Measurements from ENCODE around the gene CERKL. TPM values are rescaled to one million over a fixed set of nuclear protein-coding genes. Genes with fewer than 3 reads are reported as not detected.

The CERKL gene
- total and polyA plus RNA-seq, 2 of the 13 experiments (the other 11 are each of a cell fraction or from before 2014, with no cell fraction given): not detected

DNA sequence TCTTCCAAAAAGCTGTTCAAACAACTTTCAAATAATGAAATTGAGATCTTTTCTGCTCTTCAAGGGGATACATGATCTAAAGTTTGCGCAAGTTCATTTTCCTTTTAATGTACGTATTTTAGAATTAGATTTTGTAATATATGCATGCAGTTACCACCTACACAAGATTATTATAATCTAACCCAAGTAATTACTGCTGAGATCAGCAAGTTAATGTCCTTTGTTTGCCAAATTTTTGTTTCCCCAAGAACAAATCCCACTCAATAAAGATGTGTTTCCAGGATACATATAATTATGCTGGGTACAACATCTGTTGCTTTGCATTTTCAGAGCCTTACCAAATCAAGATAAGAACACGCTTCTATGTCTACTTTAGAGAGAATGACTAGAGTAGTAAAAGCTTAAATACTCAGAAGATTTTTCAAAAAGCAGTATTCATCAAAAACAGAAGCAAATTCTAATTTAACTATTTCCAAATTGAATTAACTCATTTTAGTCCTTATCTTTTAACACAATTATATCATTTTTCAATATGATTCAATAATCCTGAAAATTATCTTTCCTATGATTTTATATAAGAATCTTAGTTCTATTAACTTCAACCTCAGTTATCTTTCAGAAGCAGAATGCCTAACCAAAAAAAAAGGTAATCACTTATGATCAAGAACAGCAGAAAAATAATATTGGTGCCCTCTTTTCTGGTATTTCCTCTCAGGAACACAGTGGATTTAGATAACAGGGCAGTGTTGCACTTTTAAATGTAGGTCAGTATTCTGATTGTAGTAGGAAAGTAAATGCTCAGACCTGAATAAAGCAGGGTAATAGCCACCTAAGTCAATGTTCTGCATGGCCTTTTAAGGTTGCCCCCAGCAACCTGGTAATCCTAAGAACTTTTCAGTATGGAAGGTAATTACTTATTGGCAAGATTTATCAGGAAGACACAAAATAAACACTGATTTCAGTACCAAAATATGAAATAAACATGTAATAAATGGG, 28.0 kb downstream of the CERKL start:
- intact Hi-C loops (cut with micrococcal nuclease; ENCODE audit: unreplicated experiment) (no loop called here), in situ Hi-C loops (cut with HindIII; ENCODE audit: extremely low pct_ligation_motif_present, low pct_unique_long_range_greater_than_20kb) (no loop called here)
- no peak overlapping the region for H3K27ac ChIP-seq (ENCODE audit: extremely low read length, insufficient read depth, low read length)
- no TSS peak for BruUV-seq (replicated peaks)
- no peaks in the 10 kb centered on the region for H3K27me3 ChIP-seq (ENCODE audit: control insufficient read depth in 1 of 2, insufficient read depth in 2 of 2, low read length in 2 of 2)
- H3K36me3 ChIP-seq (replicated peaks in 1 of 2; ENCODE audit: control insufficient read depth in 1 of 2, insufficient read depth in 2 of 2, low read length in 2 of 2): no peaks in the 10 kb centered on the region
- H3K9ac ChIP-seq (ENCODE audit: insufficient read depth, low read depth, low read length): no peak overlapping the region
- H3K79me2 ChIP-seq (ENCODE audit: insufficient read depth, low read length): no peaks in the 10 kb centered on the region
- TF ChIP-seq MAFF (IDR thresholded peaks at IDR 0.05; ENCODE audit: low read depth, low read length) (peak; percentile 92), BRCA1 (CRISPR knock-in tag; IDR thresholded peaks at IDR 0.05) (no peak), MAFK (conservative IDR thresholded peaks at IDR 0.05 in 1 of 2, IDR thresholded peaks at IDR 0.05 in 1 of 2; ENCODE audit: low read length in 2 of 2) (peak; percentile 90 to 96)
- no peak for FAIRE-seq
- H3K4me2 ChIP-seq (ENCODE audit: low read depth, low read length): no peak overlapping the region
- H3K9me3 ChIP-seq (ENCODE audit: low read length): no peaks in the 10 kb centered on the region
- no peaks in the 10 kb centered on the region for H3K4me1 ChIP-seq (ENCODE audit: insufficient read depth, low read length)
- ATAC-seq: no peak
- 46% methylated on average over 3 of the region's 3 CpGs for WGBS (ENCODE audit: low lambda C conversion rate)
- no peak overlapping the region for H3K4me3 ChIP-seq (replicated peaks in 1 of 3; ENCODE audit: insufficient read depth in 1 of 3, low read depth in 2 of 3, low read length in 3 of 3)
- H4K20me1 ChIP-seq (ENCODE audit: insufficient read depth, low read length): no peaks in the 10 kb centered on the region
- no peak overlapping the region for H2AFZ ChIP-seq (ENCODE audit: low read length)
- CTCF ChIA-PET (ENCODE audit: low intra/inter-chr PET ratio, low total read pairs): no interaction called here
- DNase-seq (ENCODE audit: low spot score): no peak
- POLR2A ChIA-PET: no interaction called here

DNA sequence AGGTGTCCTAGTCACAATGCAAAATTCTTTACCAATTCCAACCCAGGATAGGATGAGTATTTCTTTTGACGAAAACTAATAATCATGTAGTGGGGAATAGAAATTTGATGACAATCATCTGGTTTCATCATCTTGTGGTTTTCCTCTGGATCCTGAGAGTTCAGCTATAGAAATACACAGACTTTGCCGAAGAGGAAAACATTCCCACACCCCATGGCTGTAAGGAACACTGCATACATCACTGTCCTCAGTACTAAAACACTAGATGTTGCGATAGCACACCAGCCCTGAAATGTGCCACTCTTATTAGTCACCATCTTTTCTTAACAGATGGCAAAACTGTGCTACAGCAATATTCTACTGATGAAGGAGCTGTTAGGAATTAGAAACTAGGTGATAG, 29.4 kb downstream of the CERKL start:
- DNase-seq (ENCODE audit: low spot score): no peak
- H3K27me3 ChIP-seq (ENCODE audit: control insufficient read depth in 1 of 2, insufficient read depth in 2 of 2, low read length in 2 of 2): no peaks in the 10 kb centered on the region
- TF ChIP-seq, protein P1, sequence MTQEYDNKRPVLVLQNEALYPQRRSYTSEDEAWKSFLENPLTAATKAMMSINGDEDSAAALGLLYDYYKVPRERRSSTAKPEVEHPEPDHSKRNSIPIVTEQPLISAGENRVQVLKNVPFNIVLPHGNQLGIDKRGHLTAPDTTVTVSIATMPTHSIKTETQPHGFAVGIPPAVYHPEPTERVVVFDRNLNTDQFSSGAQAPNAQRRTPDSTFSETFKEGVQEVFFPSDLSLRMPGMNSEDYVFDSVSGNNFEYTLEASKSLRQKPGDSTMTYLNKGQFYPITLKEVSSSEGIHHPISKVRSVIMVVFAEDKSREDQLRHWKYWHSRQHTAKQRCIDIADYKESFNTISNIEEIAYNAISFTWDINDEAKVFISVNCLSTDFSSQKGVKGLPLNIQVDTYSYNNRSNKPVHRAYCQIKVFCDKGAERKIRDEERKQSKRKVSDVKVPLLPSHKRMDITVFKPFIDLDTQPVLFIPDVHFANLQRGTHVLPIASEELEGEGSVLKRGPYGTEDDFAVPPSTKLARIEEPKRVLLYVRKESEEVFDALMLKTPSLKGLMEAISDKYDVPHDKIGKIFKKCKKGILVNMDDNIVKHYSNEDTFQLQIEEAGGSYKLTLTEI (CRISPR knock-in tag; conservative IDR thresholded peaks at IDR 0.05): no peak
- TF ChIP-seq SNAPC2 (CRISPR knock-in tag; IDR thresholded peaks at IDR 0.05) (no peak), CBX2 (IDR thresholded peaks at IDR 0.05; ENCODE audit: low read depth, low read length) (no peak), CBX2 (CRISPR knock-in tag; IDR thresholded peaks at IDR 0.05; ENCODE audit: low read depth) (no peak), ZNF775 (CRISPR knock-in tag; IDR thresholded peaks at IDR 0.05; ENCODE audit: borderline replicate concordance) (no peak), ZNF724P (CRISPR knock-in tag; IDR thresholded peaks at IDR 0.05; ENCODE audit: borderline replicate concordance) (no peak), STAT5B (CRISPR knock-in tag; IDR thresholded peaks at IDR 0.05) (no peak), MTF1 (CRISPR knock-in tag; IDR thresholded peaks at IDR 0.05) (no peak)
- TF ChIP-seq, protein P2, sequence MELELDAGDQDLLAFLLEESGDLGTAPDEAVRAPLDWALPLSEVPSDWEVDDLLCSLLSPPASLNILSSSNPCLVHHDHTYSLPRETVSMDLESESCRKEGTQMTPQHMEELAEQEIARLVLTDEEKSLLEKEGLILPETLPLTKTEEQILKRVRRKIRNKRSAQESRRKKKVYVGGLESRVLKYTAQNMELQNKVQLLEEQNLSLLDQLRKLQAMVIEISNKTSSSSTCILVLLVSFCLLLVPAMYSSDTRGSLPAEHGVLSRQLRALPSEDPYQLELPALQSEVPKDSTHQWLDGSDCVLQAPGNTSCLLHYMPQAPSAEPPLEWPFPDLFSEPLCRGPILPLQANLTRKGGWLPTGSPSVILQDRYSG (CRISPR knock-in tag; IDR thresholded peaks at IDR 0.05): no peak
- TF ChIP-seq, protein P3, sequence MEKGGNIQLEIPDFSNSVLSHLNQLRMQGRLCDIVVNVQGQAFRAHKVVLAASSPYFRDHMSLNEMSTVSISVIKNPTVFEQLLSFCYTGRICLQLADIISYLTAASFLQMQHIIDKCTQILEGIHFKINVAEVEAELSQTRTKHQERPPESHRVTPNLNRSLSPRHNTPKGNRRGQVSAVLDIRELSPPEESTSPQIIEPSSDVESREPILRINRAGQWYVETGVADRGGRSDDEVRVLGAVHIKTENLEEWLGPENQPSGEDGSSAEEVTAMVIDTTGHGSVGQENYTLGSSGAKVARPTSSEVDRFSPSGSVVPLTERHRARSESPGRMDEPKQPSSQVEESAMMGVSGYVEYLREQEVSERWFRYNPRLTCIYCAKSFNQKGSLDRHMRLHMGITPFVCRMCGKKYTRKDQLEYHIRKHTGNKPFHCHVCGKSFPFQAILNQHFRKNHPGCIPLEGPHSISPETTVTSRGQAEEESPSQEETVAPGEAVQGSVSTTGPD (CRISPR knock-in tag; IDR thresholded peaks at IDR 0.05): no peak

More for the DNA sequence above, 29.4 kb downstream of the CERKL start:
- no peak overlapping the region for H3K4me2 ChIP-seq (ENCODE audit: low read depth, low read length)
- no peak overlapping the region for H2AFZ ChIP-seq (ENCODE audit: low read length)
- H3K27ac ChIP-seq (ENCODE audit: extremely low read length, insufficient read depth, low read length): no peak overlapping the region
- H3K4me3 ChIP-seq (replicated peaks in 1 of 3; ENCODE audit: insufficient read depth in 1 of 3, low read depth in 2 of 3, low read length in 3 of 3): no peak overlapping the region
- in situ Hi-C loops (cut with HindIII; ENCODE audit: extremely low pct_ligation_motif_present, low pct_unique_long_range_greater_than_20kb): no loop called here
- 53% methylated on average over 3 of the region's 3 CpGs for WGBS (ENCODE audit: low lambda C conversion rate)
- intact Hi-C loops (cut with micrococcal nuclease; ENCODE audit: unreplicated experiment): no loop called here
- H3K4me1 ChIP-seq (ENCODE audit: insufficient read depth, low read length): no peaks in the 10 kb centered on the region
- ChIA-PET CTCF (ENCODE audit: low intra/inter-chr PET ratio, low total read pairs) (no interaction called here), POLR2A (no interaction called here)
- H3K79me2 ChIP-seq (ENCODE audit: insufficient read depth, low read length): no peaks in the 10 kb centered on the region
- no peak for ATAC-seq
- no peaks in the 10 kb centered on the region for H4K20me1 ChIP-seq (ENCODE audit: insufficient read depth, low read length)
- H3K9me3 ChIP-seq (ENCODE audit: low read length): no peaks in the 10 kb centered on the region
- H3K36me3 ChIP-seq (replicated peaks in 1 of 2; ENCODE audit: control insufficient read depth in 1 of 2, insufficient read depth in 2 of 2, low read length in 2 of 2): no peaks in the 10 kb centered on the region
- no peak overlapping the region for H3K9ac ChIP-seq (ENCODE audit: insufficient read depth, low read depth, low read length)
- no peak for FAIRE-seq
- BruUV-seq (replicated peaks): no TSS peak
